Spleen (tissue), 7 donors: Measurements from ENCODE around the gene TAS2R20.

ENCODE experiments used
- CTCF ChIP-seq, 11 experiments: fragments of 200-600 bp in 7 of 11; fragments of 450-650 bp in 4 of 11; sonication (generic) in 4 of 11; IDR thresholded peaks in 8 of 11; conservative IDR thresholded peaks in 3 of 11; 1 replicate in 7 of 11; 2 replicates in 4 of 11; pipeline versions ENCODE4 v1.4.0 to v1.8.0; 2016 to 2021; ENCODE audit warnings: antibody characterized with exemption in 11 of 11, inconsistent platforms in 4 of 11, mild to moderate bottlenecking in 1 of 11
- POLR2A ChIP-seq, 3 donors: fragments of 450-650 bp; IDR thresholded peaks; one replicate each; pipeline ENCODE4 v1.5.1; 2017; ENCODE audit warnings: antibody characterized with exemption in 3 of 3, mild to moderate bottlenecking in 1 of 3
- donor health status: DM: no; HTN: no; CAD: no; lungs with moderate emphysema.
- donor health status: DM: no; HTN: no; CAD: no.
- donor health status: DM: no; HTN: no; CAD: no.

- TF ChIP-seq POLR2A (IDR thresholded peaks at IDR 0.05) (no peak), CTCF (IDR thresholded peaks at IDR 0.05 in 8 of 11, conservative IDR thresholded peaks at IDR 0.05 in 3 of 11) (no peak)
Observed at GRCh38 chr12:10974965-10975364, 23.1 kb downstream of the TAS2R20 start.
